ENCODE data around the gene CCDC190.

- TF ChIP-seq EP300 (IDR thresholded peaks at IDR 0.05; ENCODE audit: low read depth in 2 of 2, low read length in 2 of 2) (no peak), EP300 (CRISPR knock-in tag; IDR thresholded peaks at IDR 0.05; ENCODE audit: borderline replicate concordance) (no peak), MXD1 (CRISPR knock-in tag; IDR thresholded peaks at IDR 0.05) (no peak), CTCF (CRISPR knock-in tag; IDR thresholded peaks at IDR 0.05) (no peak), ARHGAP35 (CRISPR knock-in tag; IDR thresholded peaks at IDR 0.05; ENCODE audit: borderline replicate concordance) (no peak)
These were observed 23.9 kb upstream of the CCDC190 start for GRCh38 chr1:162884831-162885230.
